Prostate gland (tissue), 2 donors: ENCODE results near the gene PCLO.

Experiments used
- CTCF ChIP-seq, 4 experiments: fragments of 200-600 bp in 2 of 4; fragments of 450-650 bp in 2 of 4; sonication (generic) in 2 of 4; IDR thresholded peaks; 1 replicate in 3 of 4; 2 replicates in 1 of 4; pipeline ENCODE4 v1.5.1; 2016 to 2019; ENCODE audit warnings: antibody characterized with exemption in 4 of 4, mild to moderate bottlenecking in 2 of 4, moderate library complexity in 2 of 4
- POLR2A ChIP-seq: fragments of 450-650 bp; IDR thresholded peaks from one replicate; pipeline ENCODE4 v1.6.1; 2016; ENCODE audit warnings: antibody characterized with exemption, mild to moderate bottlenecking
- POLR2AphosphoS5 ChIP-seq: sonication (generic); formaldehyde crosslinking; IDR thresholded peaks from one replicate; pipeline ENCODE4 v1.6.1; 2017; ENCODE audit warnings: antibody characterized with exemption

GRCh38 chr7:83053965-83054364 lies 108.7 kb downstream of the PCLO start:
- TF ChIP-seq POLR2A (no peak), CTCF (IDR thresholded peaks at IDR 0.05) (no peak), POLR2AphosphoS5 (no peak)
